Jurkat, Clone E6-1 (cell line): ENCODE results near the gene SPECC1L.

Experiments used
- DNase-seq: peaks from one replicate; pipeline ENCODE4 v3.0.0-alpha.2; 2011; ENCODE audit warnings: low read depth, low spot score
- H3K4me3 ChIP-seq: 2 replicates; pipeline ENCODE4 v1.5.1; 2011; ENCODE audit warnings: mild to moderate bottlenecking, low read length, control low read depth, moderate library complexity

Gene SPECC1L

GRCh38 chr22:24337894-24338645, 67.4 kb downstream of the SPECC1L start:
- no peak for DNase-seq
- H3K4me3 ChIP-seq: no peak overlapping the region

DNA sequence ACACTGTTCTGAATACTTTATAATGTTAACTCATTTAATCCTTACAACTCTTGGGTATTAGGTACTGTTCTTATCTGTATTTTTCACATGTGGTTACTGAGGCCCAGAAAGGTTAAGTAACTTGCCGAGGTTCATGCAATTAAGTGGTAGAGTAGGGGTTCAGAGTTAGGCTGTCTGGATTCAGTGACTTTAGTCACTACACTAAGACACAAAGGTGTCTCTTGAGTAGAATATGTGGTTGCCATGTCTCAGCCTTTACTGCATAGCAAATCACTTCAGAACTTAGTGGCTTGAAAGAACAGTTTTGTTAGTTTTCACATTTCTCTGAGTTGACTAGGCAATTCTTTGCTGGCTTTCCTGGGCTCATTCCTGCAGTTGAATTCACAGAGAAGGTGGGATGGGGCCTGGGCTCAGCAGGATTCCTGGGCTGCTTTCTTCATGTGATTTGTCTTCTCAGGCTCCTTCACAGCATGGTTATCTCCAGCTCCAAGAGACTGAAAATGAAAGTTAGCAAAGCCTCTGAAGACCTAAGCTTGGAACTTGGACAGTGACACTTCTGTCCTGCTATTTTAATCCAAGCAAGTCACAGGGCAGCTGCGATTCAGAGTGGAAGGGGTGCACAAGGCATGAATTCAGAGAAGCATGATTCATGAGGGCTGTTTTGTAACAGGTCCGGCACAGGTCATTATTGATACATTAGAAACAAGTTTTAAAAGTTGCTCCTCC, 68.3 kb downstream of the SPECC1L start:
- DNase-seq: peak; percentile 17

GRCh38 chr22:24339452-24339747, 68.8 kb downstream of the SPECC1L start:
- DNase-seq: no peak
- no peak overlapping the region for H3K4me3 ChIP-seq

More for the DNA sequence above, 68.3 kb downstream of the SPECC1L start:
- H3K4me3 ChIP-seq: no peak overlapping the region

DNA sequence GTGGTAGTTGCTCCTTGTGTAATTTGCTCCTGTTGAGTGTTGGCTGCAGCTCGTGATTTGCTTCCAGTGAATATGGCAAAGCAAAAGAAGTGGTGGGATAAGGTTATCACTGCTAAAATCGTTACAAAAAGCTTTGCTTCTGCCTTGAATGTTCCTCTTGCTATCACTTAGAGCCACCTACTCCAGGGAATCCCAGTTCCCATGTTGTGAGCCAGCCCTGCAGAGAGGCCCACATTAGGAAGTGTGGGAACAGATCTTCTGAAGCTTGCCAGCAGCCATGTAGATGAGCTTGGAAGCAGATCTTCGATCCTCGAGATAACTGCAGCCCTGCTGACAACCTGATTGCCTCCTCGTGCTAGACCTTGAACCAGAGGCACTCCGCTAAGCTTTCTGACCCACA, 71.0 kb downstream of the SPECC1L start:
- no peak for DNase-seq
- no peak overlapping the region for H3K4me3 ChIP-seq

DNA sequence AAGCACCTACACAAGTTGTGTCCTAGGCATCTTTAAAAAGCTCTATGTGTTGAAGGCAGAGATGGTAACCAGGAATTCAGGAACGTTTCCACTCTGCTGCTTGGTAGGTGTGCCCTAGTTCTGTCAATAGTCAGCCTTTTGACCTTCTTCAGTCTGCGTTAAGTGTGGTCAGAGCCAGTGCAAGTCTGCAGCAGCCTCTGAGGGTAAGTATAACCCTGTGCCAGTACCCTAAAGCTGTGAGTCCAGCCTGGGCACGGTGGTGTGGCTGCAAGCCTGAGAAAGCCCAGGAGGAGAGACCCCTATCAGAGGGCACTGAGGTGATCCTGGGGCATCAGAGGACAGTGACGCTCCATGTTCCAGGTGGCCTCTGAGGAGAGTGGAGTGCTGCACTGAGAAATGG, 80.0 kb downstream of the SPECC1L start:
- H3K4me3 ChIP-seq: no peak overlapping the region
- DNase-seq: no peak

- H3K4me3 ChIP-seq: no peak overlapping the region
- DNase-seq: no peak
Observed at GRCh38 chr22:24353121-24353520, 82.5 kb downstream of the SPECC1L start.

- no peak for DNase-seq
- H3K4me3 ChIP-seq: no peak overlapping the region
Observed at GRCh38 chr22:24355574-24355973, 84.9 kb downstream of the SPECC1L start.

- no peak overlapping the region for H3K4me3 ChIP-seq
- no peak for DNase-seq
Observed at GRCh38 chr22:24357547-24357946, 86.9 kb downstream of the SPECC1L start.

- no peak for DNase-seq
- no peak overlapping the region for H3K4me3 ChIP-seq
Observed at GRCh38 chr22:24358105-24358836, 87.6 kb downstream of the SPECC1L start.

GRCh38 chr22:24359452-24360120, 89.0 kb downstream of the SPECC1L start:
- no peak for DNase-seq

GRCh38 chr22:24361976-24362646, 91.5 kb downstream of the SPECC1L start:
- no peak overlapping the region for H3K4me3 ChIP-seq
- no peak for DNase-seq

More at GRCh38 chr22:24359452-24360120, 89.0 kb downstream of the SPECC1L start:
- H3K4me3 ChIP-seq: no peak overlapping the region

GRCh38 chr22:24363243-24363642, 92.6 kb downstream of the SPECC1L start:
- DNase-seq: no peak
- no peak overlapping the region for H3K4me3 ChIP-seq

DNA sequence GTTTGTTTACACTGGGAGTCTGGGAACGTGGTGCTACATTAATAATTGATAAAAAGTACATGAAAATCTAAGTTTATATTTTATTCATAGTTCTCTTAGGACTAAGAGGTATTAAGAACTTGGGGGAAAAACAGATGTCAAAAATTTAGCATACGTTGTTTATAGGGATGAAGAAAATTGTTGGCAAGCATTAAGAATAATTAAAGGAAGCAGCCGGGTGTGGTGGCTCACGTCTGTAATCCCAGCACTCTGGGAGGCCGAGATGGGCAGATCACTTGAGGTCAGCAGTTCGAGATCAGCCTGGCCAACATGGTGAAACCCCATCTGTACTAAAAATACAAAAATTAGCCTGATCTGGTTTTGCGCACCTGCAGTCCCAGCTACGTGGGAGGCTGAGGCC, 96.1 kb downstream of the SPECC1L start:
- no peak overlapping the region for H3K4me3 ChIP-seq
- DNase-seq: no peak

GRCh38 chr22:24367841-24368240, 97.2 kb downstream of the SPECC1L start:
- no peak for DNase-seq
- no peak overlapping the region for H3K4me3 ChIP-seq

DNA sequence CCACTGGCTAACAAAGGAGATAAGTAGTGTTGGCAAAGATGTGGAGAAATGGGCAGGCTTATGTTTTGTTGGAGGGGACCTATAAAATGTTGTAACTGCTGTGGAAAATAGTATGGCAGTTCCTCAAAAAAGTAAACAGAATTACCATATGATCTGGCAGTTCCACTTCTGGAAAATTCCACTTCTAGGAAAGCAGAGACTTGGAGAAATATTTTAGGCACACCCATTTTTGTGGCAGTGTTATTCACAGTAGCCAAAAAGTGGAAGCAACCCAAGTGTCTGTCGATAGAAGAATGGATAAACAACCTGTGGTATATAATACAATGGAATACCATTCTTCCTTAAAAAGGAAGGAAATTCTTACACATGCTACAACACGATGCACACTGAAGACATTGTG, 99.8 kb downstream of the SPECC1L start:
- no peak for DNase-seq
- no peak overlapping the region for H3K4me3 ChIP-seq

DNA sequence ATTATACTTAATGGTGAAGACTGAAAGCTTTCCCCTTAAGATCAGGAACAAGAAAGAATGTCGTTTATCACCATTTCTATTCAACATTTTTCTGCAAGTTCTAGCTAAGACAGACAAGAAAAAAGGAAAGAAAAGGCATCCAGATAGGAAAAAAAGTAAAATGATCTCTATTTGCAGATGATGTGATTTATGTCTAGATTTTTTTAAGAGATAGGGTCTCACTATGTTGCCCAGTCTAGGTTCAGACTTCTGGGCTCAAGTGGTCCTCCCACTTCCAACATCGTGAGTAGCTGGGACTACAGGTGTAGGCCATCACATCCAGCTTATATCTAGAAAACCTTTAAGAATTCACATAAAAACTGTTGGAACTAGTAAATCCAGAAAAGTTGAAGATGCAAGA, 105.4 kb downstream of the SPECC1L start:
- DNase-seq: no peak
- no peak overlapping the region for H3K4me3 ChIP-seq

DNA sequence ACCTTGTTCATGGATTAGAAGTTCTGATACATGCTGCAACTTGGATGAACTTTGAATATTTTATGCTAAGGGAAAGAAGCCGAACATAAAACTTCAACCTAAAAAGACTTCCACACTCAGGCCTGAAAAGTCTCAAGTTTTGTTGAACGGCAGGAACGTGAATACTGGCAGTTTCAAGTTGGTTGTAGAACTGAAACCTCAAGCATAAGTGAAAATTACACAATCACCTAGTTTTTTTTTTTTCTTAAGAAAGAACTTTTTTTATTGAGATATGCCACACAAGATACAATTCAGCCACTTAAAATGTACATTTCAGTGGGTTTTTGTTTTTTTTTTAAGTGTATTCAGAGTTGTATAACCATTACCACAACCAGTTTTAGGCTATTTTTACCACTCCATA, 106.0 kb downstream of the SPECC1L start:
- no peak overlapping the region for H3K4me3 ChIP-seq
- peak; percentile 29 for DNase-seq

DNA sequence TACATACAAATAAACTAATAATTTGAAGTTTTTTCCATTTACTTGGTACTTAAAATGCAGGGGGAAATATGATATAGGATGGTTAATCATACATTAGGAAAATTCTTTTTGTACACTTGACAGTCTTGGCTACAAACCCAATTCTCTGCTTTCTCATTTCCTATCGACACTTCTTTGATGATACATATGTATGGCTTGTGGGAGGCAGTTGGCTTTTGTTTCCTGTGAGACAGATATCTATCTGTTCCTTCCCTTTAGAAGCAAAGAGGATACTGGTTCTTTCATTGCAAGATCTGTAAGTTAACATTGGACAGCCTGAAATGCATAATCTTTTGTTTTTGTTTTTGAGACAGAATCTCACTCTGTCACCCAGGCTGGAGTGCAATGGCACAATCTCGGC, 108.9 kb downstream of the SPECC1L start:
- DNase-seq: peak; percentile 91

DNA sequence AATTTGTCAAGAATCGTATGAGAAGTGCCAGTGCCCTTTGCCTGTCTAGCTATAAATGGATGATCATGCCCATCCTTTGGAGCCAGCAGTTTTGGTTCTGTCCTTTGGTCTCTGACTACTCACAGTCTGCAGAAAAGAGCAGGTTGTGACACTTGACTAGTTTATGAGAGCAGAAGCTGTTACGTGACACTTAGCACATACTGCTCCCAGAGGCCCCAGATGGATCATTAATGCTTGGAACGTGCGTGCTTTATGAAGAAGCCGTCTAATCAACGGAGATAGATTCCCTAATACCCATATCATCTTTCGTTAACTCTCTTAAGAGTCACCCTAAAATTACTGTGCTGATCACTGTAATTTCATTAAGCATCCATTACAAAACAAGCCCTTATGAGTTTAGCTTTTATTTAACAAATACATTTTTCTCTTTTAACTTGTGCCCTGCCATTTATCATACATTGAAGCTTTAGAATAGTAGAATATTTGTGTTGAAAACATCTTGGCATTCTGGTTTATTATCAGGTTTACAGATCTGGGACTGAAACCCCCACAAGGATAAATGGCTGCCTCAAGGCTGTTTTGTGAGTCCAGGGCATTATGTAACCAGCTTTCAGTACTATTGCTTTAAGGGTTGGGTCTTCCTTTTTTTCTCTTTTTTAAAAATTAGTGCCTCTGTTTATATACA, 109.7 kb downstream of the SPECC1L start:
- H3K4me3 ChIP-seq: no peak overlapping the region
- no peak for DNase-seq

More for the DNA sequence above, 108.9 kb downstream of the SPECC1L start:
- H3K4me3 ChIP-seq: no peak overlapping the region
